Heart left ventricle (tissue), 13 donors: ENCODE measurements around the gene ST6GAL2.
A peak's percentile ranks its signal among the peaks of the same experiment; 100 is the strongest.

Experiments used
- CTCF ChIP-seq, 12 donors: fragments of 200-600 bp; sonication (generic) in 4 of 12; IDR thresholded peaks; one replicate each; pipeline versions ENCODE4 v1.5.0 to v1.8.0; 2018 to 2022; ENCODE audit warnings: antibody characterized with exemption in 12 of 12, mild to moderate bottlenecking in 5 of 12
- POLR2A ChIP-seq, 2 donors: fragments of 450-650 bp; IDR thresholded peaks; one replicate each; pipeline ENCODE4 v1.6.1; 2017; ENCODE audit warnings: antibody characterized with exemption in 2 of 2, mild to moderate bottlenecking in 2 of 2, moderate library complexity in 2 of 2
- donor health status: ischemic (EF 13 %, LVEDD 7.1; RV severe dilation, severe dysfunction).
- donor health status: DM: no; HTN: yes; CAD: no.
- donor health status: DM: no; HTN: no; CAD: no.
- donor health status: ischemic (EF 25% LVEDD 6.9; RV normal size, moderate dysfunction).
- donor health status: ischemic (EF 25% LVEDD 5.7; RV mildly dilated, moderate dysfunction).
- donor health status: ischemic (EF 35%, LVEDD 5.7; RV mildly dilated, moderate dysfunction).
- donor health status: nonischemic (EF 11% LVEDD 7.7; RV severe dilation, severe dysfunction).
- donor health status: DM: yes; HTN: yes; CAD: no.
- donor health status: PGD.
- donor health status: ischemic (EF 29% LVEDD 5.4; RV normal size, mild dysfunction).
- donor health status: nonischemic (EF 23%, LVEDD 6.1; RV moderate dilation, normal function).

- TF ChIP-seq CTCF (IDR thresholded peaks at IDR 0.05): peak in 5 of 12 donors; percentile 8 to 37 (median 23)
- no peak for TF ChIP-seq POLR2A (IDR thresholded peaks at IDR 0.05)
Observed at GRCh38 chr2:106868275-106868674, 17.7 kb downstream of the ST6GAL2 start.
